Fibroblast of the aortic adventitia (primary cell): ENCODE measurements around the gene ECPAS. TPM values are rescaled to one million over a fixed set of nuclear protein-coding genes. Genes with fewer than 3 reads are reported as not detected.

Source experiments
- DNase-seq: peaks from one replicate; pipeline ENCODE4 v3.0.0-alpha.2; 2010; ENCODE audit warnings: low read depth
- H3K4me3 ChIP-seq: 2 replicates; pipeline ENCODE4 v1.5.1; 2011; ENCODE audit warnings: low read depth, mild to moderate bottlenecking, control low read depth, low read length, moderate library complexity
- CTCF ChIP-seq: IDR thresholded peaks from 2 replicates; pipeline ENCODE4 v1.5.1; 2011; ENCODE audit warnings: mild to moderate bottlenecking, low read length, control low read depth, inconsistent platforms; ENCODE audit not compliant: insufficient read depth
- total RNA-seq: library from RNA; depleted of rRNA; stranded (reverse); fragments of >200 nt; gene quantifications from 2 replicates; pipeline ENCODE4 v1.2.3, GENCODE V29; 2012; ENCODE audit warnings: low replicate concordance

Gene ECPAS
- total RNA-seq, 1 donor, result 114 TPM

- DNase-seq, result no peak
- no peak overlapping the region for H3K4me3 ChIP-seq
- TF ChIP-seq CTCF, result no peak
These were observed 44.0 kb downstream of the ECPAS start for GRCh38 chr9:111440226-111440625.

GRCh38 chr9:111438541-111439235 lies 45.5 kb downstream of the ECPAS start:
- H3K4me3 ChIP-seq, result no peak overlapping the region
- TF ChIP-seq CTCF, result no peak
- DNase-seq, result peak; percentile 52

- DNase-seq, result no peak
- H3K4me3 ChIP-seq, result no peak overlapping the region
- no peak for TF ChIP-seq CTCF
These were observed 47.6 kb downstream of the ECPAS start for GRCh38 chr9:111436571-111436970.

- H3K4me3 ChIP-seq, result no peak overlapping the region
These were observed 51.1 kb downstream of the ECPAS start for GRCh38 chr9:111433082-111433481.

GRCh38 chr9:111431684-111432083 lies 52.5 kb downstream of the ECPAS start:
- no peak for TF ChIP-seq CTCF
- no peak overlapping the region for H3K4me3 ChIP-seq
- no peak for DNase-seq

More at GRCh38 chr9:111433082-111433481, 51.1 kb downstream of the ECPAS start:
- no peak for DNase-seq
- no peak for TF ChIP-seq CTCF

- DNase-seq, result peak; percentile 8
- TF ChIP-seq CTCF, result no peak
These were observed 55.0 kb downstream of the ECPAS start for GRCh38 chr9:111429175-111429574.

GRCh38 chr9:111427186-111427585 lies 57.0 kb downstream of the ECPAS start:
- no peak for TF ChIP-seq CTCF
- H3K4me3 ChIP-seq, result no peak overlapping the region
- DNase-seq, result peak; percentile 49

More at GRCh38 chr9:111429175-111429574, 55.0 kb downstream of the ECPAS start:
- no peak overlapping the region for H3K4me3 ChIP-seq
